SW 1271 (cell line): ENCODE measurements around the gene ZNF382.

ENCODE experiments used
- DNase-seq, 2 experiments: peaks; one replicate each; lab custom pipeline; 2025; lab: John Stamatoyannopoulos, UW

The ZNF382 gene

GRCh38 chr19:36679455-36679854 lies 74.3 kb downstream of the ZNF382 start:
- no peak for DNase-seq
